SK-N-SH (cell line): Measurements from ENCODE around the gene HDGFL3.

ENCODE experiments used
- CTCF ChIP-seq: fragments of 200-600 bp; sonication (generic); IDR thresholded peaks from 2 replicates; pipeline ENCODE4 v1.6.1; 2017; ENCODE audit warnings: antibody characterized with exemption, mild to moderate bottlenecking, moderate library complexity
- EP300 ChIP-seq, 2 experiments: IDR thresholded peaks; 2 replicates each; pipeline versions ENCODE4 v1.4.0 to v1.6.1; 2012; ENCODE audit warnings: borderline replicate concordance in 1 of 2, low read depth in 1 of 2, low read length in 1 of 2
- EZH2phosphoT487 ChIP-seq: fragments of 200-600 bp; sonication (generic); IDR thresholded peaks from 2 replicates; pipeline ENCODE4 v1.6.1; 2017; ENCODE audit warnings: low read depth, mixed run types, mild to moderate bottlenecking, antibody characterized with exemption, moderate library complexity, borderline replicate concordance
- FOXM1 ChIP-seq: IDR thresholded peaks from 2 replicates; pipeline ENCODE4 v1.4.0; 2012; ENCODE audit warnings: low read depth, mild to moderate bottlenecking
- JUND ChIP-seq: IDR thresholded peaks from 2 replicates; pipeline ENCODE4 v1.4.0; 2012
- POLR2AphosphoS5 ChIP-seq: IDR thresholded peaks from 2 replicates; pipeline ENCODE4 v1.6.1; 2012; ENCODE audit warnings: low read depth, low read length
- RFX5 ChIP-seq: IDR thresholded peaks from 2 replicates; pipeline ENCODE4 v1.6.1; 2012; ENCODE audit warnings: mild to moderate bottlenecking, improper control_type of control experiment, low read length
- TCF12 ChIP-seq: IDR thresholded peaks from 2 replicates; pipeline ENCODE4 v1.4.0; 2012

- TF ChIP-seq TCF12 (no peak), POLR2AphosphoS5 (no peak), CTCF (no peak), RFX5 (no peak), EZH2phosphoT487 (no peak), EP300 (IDR thresholded peaks at IDR 0.05; ENCODE audit: borderline replicate concordance in 1 of 2, low read depth in 1 of 2, low read length in 1 of 2) (no peak), FOXM1 (no peak), JUND (no peak)
Observed at GRCh38 chr15:83082730-83083386, 124.8 kb downstream of the HDGFL3 start.
